Neuronal stem cell (in vitro differentiated cells): Measurements from ENCODE around the gene PTPN14.

ENCODE experiments used
- DNase-seq: peaks from one replicate; pipeline ENCODE4 v3.0.0-alpha.2; 2013; ENCODE audit warnings: low spot score
- H2AFZ ChIP-seq: one replicate; pipeline ENCODE4 v1.6.1; 2013; ENCODE audit warnings: mild to moderate bottlenecking, low read length, inconsistent platforms
- H2AK5ac ChIP-seq: 2 replicates; pipeline ENCODE4 v1.6.1; 2013; ENCODE audit warnings: low read depth, mild to moderate bottlenecking, inconsistent platforms, low read length, moderate library complexity, mixed read lengths
- H2BK120ac ChIP-seq: 2 replicates; pipeline ENCODE4 v1.6.1; 2013; ENCODE audit warnings: low read depth, mild to moderate bottlenecking, inconsistent platforms, low read length, moderate library complexity, mixed read lengths
- H2BK12ac ChIP-seq: one replicate; pipeline ENCODE4 v1.6.1; 2013; ENCODE audit warnings: low read length, inconsistent platforms
- H2BK15ac ChIP-seq: 2 replicates; pipeline ENCODE4 v1.6.1; 2013; ENCODE audit warnings: mild to moderate bottlenecking, low read length, inconsistent platforms, mixed read lengths
- H2BK5ac ChIP-seq: one replicate; pipeline ENCODE4 v1.6.1; 2013; ENCODE audit warnings: inconsistent platforms, mild to moderate bottlenecking, low read length, moderate library complexity
- H3K14ac ChIP-seq: one replicate; pipeline ENCODE4 v1.6.1; 2013; ENCODE audit warnings: low read length, inconsistent platforms
- H3K18ac ChIP-seq: 2 replicates; pipeline ENCODE4 v1.6.1; 2013; ENCODE audit warnings: low read length, inconsistent platforms
- H3K23ac ChIP-seq: 2 replicates; pipeline ENCODE4 v1.6.1; 2013; ENCODE audit warnings: low read depth, mild to moderate bottlenecking, mixed read lengths, low read length, inconsistent platforms; ENCODE audit not compliant: poor library complexity
- H3K27ac ChIP-seq: replicated peaks from 3 replicates; pipeline ENCODE4 v1.5.1; 2013; ENCODE audit warnings: low read length, inconsistent platforms
- H3K27me3 ChIP-seq, 3 experiments: 2 replicates each; pipeline ENCODE4 v1.6.1; 2013; ENCODE audit warnings: low read length in 3 of 3, mild to moderate bottlenecking in 2 of 3, inconsistent platforms in 1 of 3, low read depth in 1 of 3, mixed read lengths in 1 of 3, moderate library complexity in 1 of 3; ENCODE audit not compliant: control insufficient read depth in 3 of 3, insufficient read depth in 3 of 3
- H3K36me3 ChIP-seq, 2 donors: replicated peaks in 1 of 2; 2 replicates each; pipeline ENCODE4 v1.6.1; 2013; ENCODE audit warnings: low read length in 2 of 2; ENCODE audit not compliant: control insufficient read depth in 2 of 2, insufficient read depth in 2 of 2
- H3K4ac ChIP-seq: 2 replicates; pipeline ENCODE4 v1.6.1; 2013; ENCODE audit warnings: inconsistent platforms, mild to moderate bottlenecking, low read length, moderate library complexity
- H3K4me1 ChIP-seq, 2 donors: 1 replicate in 1 of 2; 2 replicates in 1 of 2; pipeline ENCODE4 v1.6.1; 2013; ENCODE audit warnings: low read length in 2 of 2, low read depth in 1 of 2; ENCODE audit not compliant: control insufficient read depth in 2 of 2, insufficient read depth in 1 of 2
- H3K4me2 ChIP-seq: one replicate; pipeline ENCODE4 v1.6.1; 2013; ENCODE audit warnings: mild to moderate bottlenecking, low read length, inconsistent platforms; ENCODE audit not compliant: insufficient read depth, poor library complexity, severe bottlenecking
- H3K4me3 ChIP-seq, 2 donors: 2 replicates each; pipeline ENCODE4 v1.5.1; 2013; ENCODE audit warnings: low read length in 2 of 2, mild to moderate bottlenecking in 2 of 2, inconsistent platforms in 1 of 2, moderate library complexity in 1 of 2
- H3K79me1 ChIP-seq: one replicate; pipeline ENCODE4 v1.6.1; 2013; ENCODE audit warnings: low read depth, mild to moderate bottlenecking, inconsistent platforms, low read length, moderate library complexity
- H3K9ac ChIP-seq: one replicate; pipeline ENCODE4 v1.6.1; 2013; ENCODE audit warnings: mild to moderate bottlenecking, low read depth, low read length, inconsistent platforms; ENCODE audit not compliant: poor library complexity
- H3K9me3 ChIP-seq, 2 donors: replicated peaks in 1 of 2; 2 replicates each; pipeline versions ENCODE3 to v1.6.1; 2013; ENCODE audit warnings: low read length in 2 of 2, mild to moderate bottlenecking in 2 of 2, inconsistent platforms in 1 of 2, low read depth in 1 of 2, mixed read lengths in 1 of 2, moderate library complexity in 1 of 2; ENCODE audit not compliant: control insufficient read depth in 2 of 2, insufficient read depth in 1 of 2
- H4K8ac ChIP-seq: one replicate; pipeline ENCODE4 v1.6.1; 2013; ENCODE audit warnings: low read depth, mild to moderate bottlenecking, inconsistent platforms, low read length, moderate library complexity
- H4K91ac ChIP-seq: one replicate; pipeline ENCODE4 v1.6.1; 2013; ENCODE audit warnings: low read length, low read depth, mild to moderate bottlenecking, inconsistent platforms; ENCODE audit not compliant: poor library complexity
- WGBS, 2 donors: extraction: QIAGEN DNeasy Blood & Tissue Kit; methylation state at CpG; one replicate each; pipeline ENCODE4 v1.1.7; 2013; ENCODE audit warnings: missing lambda C conversion rate in 2 of 2, mixed read lengths in 1 of 2; ENCODE audit not compliant: insufficient read length in 2 of 2, insufficient replicate concordance in 1 of 2; ENCODE audit errors: extremely low coverage in 2 of 2; 5-methylcytosine and 5-hydroxymethylcytosine counted together

Gene PTPN14

GRCh38 chr1:214445199-214445598 is 106.2 kb downstream of the PTPN14 start:
- peaks cover 10 to 11% of the 10 kb centered on the region in 2 donors for H3K4me1 ChIP-seq
- no peak overlapping the region for H3K18ac ChIP-seq
- H3K4me2 ChIP-seq: no peak overlapping the region
- H3K79me1 ChIP-seq: no peaks in the 10 kb centered on the region
- peaks cover 3 to 4% of the 10 kb centered on the region in 2 donors for H3K36me3 ChIP-seq
- no peak overlapping the region for H2BK15ac ChIP-seq
- H2BK120ac ChIP-seq: no peak overlapping the region
- no peak overlapping the region for H2BK12ac ChIP-seq
- H2AFZ ChIP-seq: no peak overlapping the region
- H4K91ac ChIP-seq: no peak overlapping the region
- H3K9me3 ChIP-seq: no peaks in the 10 kb centered on the region
- H4K8ac ChIP-seq: no peak overlapping the region
- WGBS, 2 donors: no CpG with 5 or more reads among the region's 3 CpGs
- H3K27me3 ChIP-seq: no peaks in the 10 kb centered on the region
- H3K4ac ChIP-seq: no peak overlapping the region
- no peak overlapping the region for H3K27ac ChIP-seq
- H3K14ac ChIP-seq: no peak overlapping the region
- no peak overlapping the region for H2AK5ac ChIP-seq
- H2BK5ac ChIP-seq: no peak overlapping the region
- no peak overlapping the region for H3K23ac ChIP-seq
- H3K4me3 ChIP-seq: no peak overlapping the region
- no peak overlapping the region for H3K9ac ChIP-seq
- DNase-seq: no peak

DNA sequence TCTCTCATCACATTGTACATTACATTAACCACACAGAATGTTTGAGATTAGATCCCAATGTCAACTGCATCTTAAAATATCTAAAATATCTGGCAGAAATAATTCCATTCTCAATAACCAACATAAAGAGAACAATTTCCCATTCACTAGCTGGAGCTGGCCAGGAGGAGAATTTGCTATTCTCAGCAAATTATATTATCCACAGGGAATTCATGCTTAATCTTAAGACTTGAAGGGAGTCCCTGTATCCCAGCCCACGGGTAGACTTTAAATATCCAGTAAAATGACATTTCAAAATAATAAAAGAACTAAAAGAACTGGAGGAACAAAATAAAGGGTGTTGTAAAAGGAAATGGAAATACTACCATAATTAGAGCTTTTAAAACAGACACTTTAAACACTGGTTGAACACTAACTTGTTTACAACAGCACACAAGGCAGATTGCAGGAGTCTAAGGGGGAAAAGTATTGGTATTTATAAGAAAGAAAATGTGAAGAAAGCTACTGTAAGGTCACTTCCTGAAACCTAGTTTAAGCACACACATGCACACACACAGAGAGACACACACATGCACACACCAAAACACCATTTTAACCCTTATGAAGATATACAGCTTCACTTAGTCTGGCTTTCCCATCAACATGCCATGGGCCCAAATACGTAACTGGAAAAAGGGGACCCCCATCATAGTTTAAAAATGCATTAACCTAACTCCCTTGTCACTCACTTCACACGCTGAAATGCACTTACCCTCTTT is 107.0 kb downstream of the PTPN14 start:
- no peak overlapping the region for H3K4me3 ChIP-seq
- no CpG with 5 or more reads among the region's 3 CpGs for WGBS, 2 donors
- H3K4me1 ChIP-seq: peaks cover 15 to 20% of the 10 kb centered on the region in 2 donors
- H3K14ac ChIP-seq: no peak overlapping the region
- H3K23ac ChIP-seq: no peak overlapping the region
- no peaks in the 10 kb centered on the region for H3K9me3 ChIP-seq
- DNase-seq: no peak
- no peak overlapping the region for H3K4me2 ChIP-seq
- H3K79me1 ChIP-seq: no peaks in the 10 kb centered on the region
- no peak overlapping the region for H4K91ac ChIP-seq
- H2AFZ ChIP-seq: no peak overlapping the region
- H3K27ac ChIP-seq: no peak overlapping the region
- no peak overlapping the region for H3K4ac ChIP-seq
- H3K36me3 ChIP-seq: peaks cover 3 to 4% of the 10 kb centered on the region in 2 donors
- H3K18ac ChIP-seq: no peak overlapping the region
- H2BK12ac ChIP-seq: no peak overlapping the region
- no peak overlapping the region for H2BK5ac ChIP-seq
- no peak overlapping the region for H2BK15ac ChIP-seq
- no peak overlapping the region for H4K8ac ChIP-seq
- no peak overlapping the region for H3K9ac ChIP-seq
- H3K27me3 ChIP-seq: no peaks in the 10 kb centered on the region
- no peak overlapping the region for H2AK5ac ChIP-seq
- H2BK120ac ChIP-seq: no peak overlapping the region

DNA sequence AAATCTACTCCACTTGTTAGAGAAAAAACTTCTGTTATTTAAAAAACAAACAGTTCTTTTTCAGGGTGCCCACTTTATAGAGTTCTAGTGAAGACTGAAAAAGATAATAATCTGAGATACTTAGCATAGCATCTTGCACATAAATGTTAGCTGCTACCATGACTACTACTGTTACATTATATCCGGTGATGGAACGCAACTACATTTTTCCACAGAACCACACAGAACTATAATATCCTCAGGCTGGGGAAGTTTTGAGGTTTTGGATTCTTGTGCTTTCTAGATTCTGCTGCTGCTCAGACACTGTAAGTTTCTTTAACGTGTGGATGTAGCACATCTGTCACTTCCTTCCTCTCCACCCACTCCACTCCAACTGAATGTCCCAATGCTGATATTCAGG is 110.3 kb downstream of the PTPN14 start:
- H3K4ac ChIP-seq: no peak overlapping the region
- peaks cover 7 to 22% of the 10 kb centered on the region in 2 donors for H3K4me1 ChIP-seq
- H2BK15ac ChIP-seq: no peak overlapping the region
- no peaks in the 10 kb centered on the region for H3K27me3 ChIP-seq
- no peak overlapping the region for H3K9ac ChIP-seq
- no peak overlapping the region for H3K14ac ChIP-seq
- no peak overlapping the region for H2AK5ac ChIP-seq
- no peak overlapping the region for H3K18ac ChIP-seq
- no peak overlapping the region for H2BK12ac ChIP-seq
- H3K4me2 ChIP-seq: no peak overlapping the region
- no peak overlapping the region for H3K23ac ChIP-seq
- no peaks in the 10 kb centered on the region for H3K79me1 ChIP-seq
- H2BK120ac ChIP-seq: no peak overlapping the region
- no peak overlapping the region for H2BK5ac ChIP-seq
- H3K36me3 ChIP-seq: peaks cover 0 to 2% of the 10 kb centered on the region in 2 donors
- H2AFZ ChIP-seq: no peak overlapping the region
- H3K27ac ChIP-seq: no peak overlapping the region
- no peak overlapping the region for H4K8ac ChIP-seq
- no peak for DNase-seq
- no CpG with 5 or more reads among the region's 3 CpGs for WGBS, 2 donors
- H4K91ac ChIP-seq: no peak overlapping the region
- no peak overlapping the region for H3K4me3 ChIP-seq
- H3K9me3 ChIP-seq: no peaks in the 10 kb centered on the region

- no peaks in the 10 kb centered on the region for H3K9me3 ChIP-seq
- no peak overlapping the region for H3K4me2 ChIP-seq
- no peaks in the 10 kb centered on the region for H3K79me1 ChIP-seq
- H2AK5ac ChIP-seq: no peak overlapping the region
- H3K4ac ChIP-seq: no peak overlapping the region
- H2BK15ac ChIP-seq: no peak overlapping the region
- peak overlapping the region; percentile 39 for H2AFZ ChIP-seq
- no peak overlapping the region for H3K9ac ChIP-seq
- H4K91ac ChIP-seq: no peak overlapping the region
- no peak overlapping the region for H3K4me3 ChIP-seq
- H2BK120ac ChIP-seq: no peak overlapping the region
- H2BK12ac ChIP-seq: no peak overlapping the region
- H3K27ac ChIP-seq: no peak overlapping the region
- H3K36me3 ChIP-seq: peaks cover 0 to 2% of the 10 kb centered on the region in 2 donors
- H3K4me1 ChIP-seq: peaks cover 7 to 22% of the 10 kb centered on the region in 2 donors
- H4K8ac ChIP-seq: no peak overlapping the region
- no peak overlapping the region for H2BK5ac ChIP-seq
- H3K23ac ChIP-seq: no peak overlapping the region
- DNase-seq: no peak
- no peaks in the 10 kb centered on the region for H3K27me3 ChIP-seq
- no peak overlapping the region for H3K18ac ChIP-seq
- no peak overlapping the region for H3K14ac ChIP-seq
- no CpG with 5 or more reads among the region's 4 CpGs for WGBS, 2 donors
Measured at GRCh38 chr1:214440219-214440965, 111.0 kb downstream of the PTPN14 start.
